Neuronal stem cell (in vitro differentiated cells): Measurements from ENCODE around the gene KRT73.
A peak's percentile ranks its signal among the peaks of the same experiment; 100 is the strongest.

ENCODE experiments used
- DNase-seq: peaks from one replicate; pipeline ENCODE4 v3.0.0-alpha.2; 2013; ENCODE audit warnings: low spot score
- H2AFZ ChIP-seq: one replicate; pipeline ENCODE4 v1.6.1; 2013; ENCODE audit warnings: mild to moderate bottlenecking, low read length, inconsistent platforms
- H2AK5ac ChIP-seq: 2 replicates; pipeline ENCODE4 v1.6.1; 2013; ENCODE audit warnings: low read depth, mild to moderate bottlenecking, inconsistent platforms, low read length, moderate library complexity, mixed read lengths
- H2BK120ac ChIP-seq: 2 replicates; pipeline ENCODE4 v1.6.1; 2013; ENCODE audit warnings: low read depth, mild to moderate bottlenecking, inconsistent platforms, low read length, moderate library complexity, mixed read lengths
- H2BK12ac ChIP-seq: one replicate; pipeline ENCODE4 v1.6.1; 2013; ENCODE audit warnings: low read length, inconsistent platforms
- H2BK15ac ChIP-seq: 2 replicates; pipeline ENCODE4 v1.6.1; 2013; ENCODE audit warnings: mild to moderate bottlenecking, low read length, inconsistent platforms, mixed read lengths
- H2BK5ac ChIP-seq: one replicate; pipeline ENCODE4 v1.6.1; 2013; ENCODE audit warnings: inconsistent platforms, mild to moderate bottlenecking, low read length, moderate library complexity
- H3K14ac ChIP-seq: one replicate; pipeline ENCODE4 v1.6.1; 2013; ENCODE audit warnings: low read length, inconsistent platforms
- H3K18ac ChIP-seq: 2 replicates; pipeline ENCODE4 v1.6.1; 2013; ENCODE audit warnings: low read length, inconsistent platforms
- H3K23ac ChIP-seq: 2 replicates; pipeline ENCODE4 v1.6.1; 2013; ENCODE audit warnings: low read depth, mild to moderate bottlenecking, mixed read lengths, low read length, inconsistent platforms; ENCODE audit not compliant: poor library complexity
- H3K27ac ChIP-seq: replicated peaks from 3 replicates; pipeline ENCODE4 v1.5.1; 2013; ENCODE audit warnings: low read length, inconsistent platforms
- H3K27me3 ChIP-seq, 3 experiments: 2 replicates each; pipeline ENCODE4 v1.6.1; 2013; ENCODE audit warnings: low read length in 3 of 3, mild to moderate bottlenecking in 2 of 3, inconsistent platforms in 1 of 3, low read depth in 1 of 3, mixed read lengths in 1 of 3, moderate library complexity in 1 of 3; ENCODE audit not compliant: control insufficient read depth in 3 of 3, insufficient read depth in 3 of 3
- H3K36me3 ChIP-seq, 2 donors: replicated peaks in 1 of 2; 2 replicates each; pipeline ENCODE4 v1.6.1; 2013; ENCODE audit warnings: low read length in 2 of 2; ENCODE audit not compliant: control insufficient read depth in 2 of 2, insufficient read depth in 2 of 2
- H3K4ac ChIP-seq: 2 replicates; pipeline ENCODE4 v1.6.1; 2013; ENCODE audit warnings: inconsistent platforms, mild to moderate bottlenecking, low read length, moderate library complexity
- H3K4me1 ChIP-seq, 2 donors: 1 replicate in 1 of 2; 2 replicates in 1 of 2; pipeline ENCODE4 v1.6.1; 2013; ENCODE audit warnings: low read length in 2 of 2, low read depth in 1 of 2; ENCODE audit not compliant: control insufficient read depth in 2 of 2, insufficient read depth in 1 of 2
- H3K4me2 ChIP-seq: one replicate; pipeline ENCODE4 v1.6.1; 2013; ENCODE audit warnings: mild to moderate bottlenecking, low read length, inconsistent platforms; ENCODE audit not compliant: insufficient read depth, poor library complexity, severe bottlenecking
- H3K4me3 ChIP-seq, 2 donors: 2 replicates each; pipeline ENCODE4 v1.5.1; 2013; ENCODE audit warnings: low read length in 2 of 2, mild to moderate bottlenecking in 2 of 2, inconsistent platforms in 1 of 2, moderate library complexity in 1 of 2
- H3K79me1 ChIP-seq: one replicate; pipeline ENCODE4 v1.6.1; 2013; ENCODE audit warnings: low read depth, mild to moderate bottlenecking, inconsistent platforms, low read length, moderate library complexity
- H3K9ac ChIP-seq: one replicate; pipeline ENCODE4 v1.6.1; 2013; ENCODE audit warnings: mild to moderate bottlenecking, low read depth, low read length, inconsistent platforms; ENCODE audit not compliant: poor library complexity
- H3K9me3 ChIP-seq, 2 donors: replicated peaks in 1 of 2; 2 replicates each; pipeline versions ENCODE3 to v1.6.1; 2013; ENCODE audit warnings: low read length in 2 of 2, mild to moderate bottlenecking in 2 of 2, inconsistent platforms in 1 of 2, low read depth in 1 of 2, mixed read lengths in 1 of 2, moderate library complexity in 1 of 2; ENCODE audit not compliant: control insufficient read depth in 2 of 2, insufficient read depth in 1 of 2
- H4K8ac ChIP-seq: one replicate; pipeline ENCODE4 v1.6.1; 2013; ENCODE audit warnings: low read depth, mild to moderate bottlenecking, inconsistent platforms, low read length, moderate library complexity
- H4K91ac ChIP-seq: one replicate; pipeline ENCODE4 v1.6.1; 2013; ENCODE audit warnings: low read length, low read depth, mild to moderate bottlenecking, inconsistent platforms; ENCODE audit not compliant: poor library complexity
- whole genome bisulfite sequencing, 2 donors: extraction: QIAGEN DNeasy Blood & Tissue Kit; methylation state at CpG; one replicate each; pipeline ENCODE4 v1.1.7; 2013; ENCODE audit warnings: missing lambda C conversion rate in 2 of 2, mixed read lengths in 1 of 2; ENCODE audit not compliant: insufficient read length in 2 of 2, insufficient replicate concordance in 1 of 2; ENCODE audit errors: extremely low coverage in 2 of 2; 5-methylcytosine and 5-hydroxymethylcytosine counted together

KRT73 gene

DNA sequence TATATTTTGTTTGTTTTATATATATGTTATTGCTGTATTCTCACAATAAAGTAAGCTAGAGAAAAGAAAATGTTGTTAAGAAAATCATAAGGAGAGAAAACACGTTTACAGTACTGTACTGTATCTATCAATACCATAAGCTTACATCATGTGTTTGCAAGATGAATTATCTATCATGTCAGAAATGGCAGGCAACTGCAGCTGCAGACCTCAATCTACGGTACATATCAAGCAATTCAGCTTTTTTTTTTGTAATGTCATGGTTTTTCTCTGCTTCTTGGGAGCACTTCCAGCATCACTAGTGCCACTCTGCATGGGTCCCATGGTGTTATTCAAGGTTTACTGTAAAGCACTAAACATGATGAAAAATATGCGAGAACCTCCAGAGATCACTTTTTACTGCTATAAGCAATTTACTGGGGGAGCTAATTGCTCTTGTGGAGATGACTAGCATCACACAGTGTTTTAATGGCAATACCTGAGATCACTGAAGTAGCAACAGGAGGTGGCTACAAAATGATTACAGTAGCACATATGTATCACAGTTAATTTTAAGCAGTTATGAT is 42.7 kb upstream of the KRT73 start:
- DNase-seq: no peak
- peaks cover 0 to 8% (median 0%) of the 10 kb centered on the region in 3 experiments for H3K27me3 ChIP-seq
- no peak overlapping the region for H3K14ac ChIP-seq
- no peak overlapping the region for H2AFZ ChIP-seq
- no peak overlapping the region for H3K4me2 ChIP-seq
- H3K23ac ChIP-seq: no peak overlapping the region
- H2AK5ac ChIP-seq: no peak overlapping the region
- H3K4me1 ChIP-seq: no peaks in the 10 kb centered on the region
- H2BK120ac ChIP-seq: no peak overlapping the region
- H3K4me3 ChIP-seq: no peak overlapping the region
- H2BK5ac ChIP-seq: no peak overlapping the region
- H3K36me3 ChIP-seq: no peaks in the 10 kb centered on the region
- no peaks in the 10 kb centered on the region for H3K9me3 ChIP-seq
- H3K9ac ChIP-seq: no peak overlapping the region
- no peak overlapping the region for H4K8ac ChIP-seq
- H4K91ac ChIP-seq: no peak overlapping the region
- H3K27ac ChIP-seq: no peak overlapping the region
- no peaks in the 10 kb centered on the region for H3K79me1 ChIP-seq
- no CpG with 5 or more reads among the region's 3 CpGs for WGBS, 2 donors
- no peak overlapping the region for H3K18ac ChIP-seq
- H2BK12ac ChIP-seq: no peak overlapping the region
- H3K4ac ChIP-seq: no peak overlapping the region
- no peak overlapping the region for H2BK15ac ChIP-seq

- Histone ChIP-seq H3K27ac (no peak overlapping the region), H3K9me3 (no peaks in the 10 kb centered on the region), H3K27me3 (peaks cover 0 to 8% (median 0%) of the 10 kb centered on the region in 3 experiments)
Measured at GRCh38 chr12:52659951-52660350, 41.6 kb upstream of the KRT73 start.

GRCh38 chr12:52659395-52659794 is 41.0 kb upstream of the KRT73 start:
- H3K27me3 ChIP-seq: peaks cover 0 to 8% (median 0%) of the 10 kb centered on the region in 3 experiments
- H3K36me3 ChIP-seq: no peaks in the 10 kb centered on the region
- H3K23ac ChIP-seq: no peak overlapping the region
- peaks cover 0 to 2% of the 10 kb centered on the region in 2 donors for H3K4me1 ChIP-seq
- no peak overlapping the region for H3K4me2 ChIP-seq
- DNase-seq: no peak
- H2BK120ac ChIP-seq: no peak overlapping the region
- H2BK5ac ChIP-seq: no peak overlapping the region
- no peaks in the 10 kb centered on the region for H3K79me1 ChIP-seq
- H3K27ac ChIP-seq: no peak overlapping the region
- no peak overlapping the region for H4K91ac ChIP-seq
- no peak overlapping the region for H2BK12ac ChIP-seq
- H3K9ac ChIP-seq: no peak overlapping the region
- peak overlapping the region; percentile 28 for H3K14ac ChIP-seq
- no peak overlapping the region for H3K18ac ChIP-seq
- no peak overlapping the region for H2AK5ac ChIP-seq
- no peaks in the 10 kb centered on the region for H3K9me3 ChIP-seq
- H2BK15ac ChIP-seq: no peak overlapping the region
- no peak overlapping the region for H3K4ac ChIP-seq
- WGBS, 2 donors: no CpG with 5 or more reads among the region's 7 CpGs
- no peak overlapping the region for H2AFZ ChIP-seq
- H3K4me3 ChIP-seq: no peak overlapping the region
- no peak overlapping the region for H4K8ac ChIP-seq

More at GRCh38 chr12:52659951-52660350, 41.6 kb upstream of the KRT73 start:
- Histone ChIP-seq H2BK15ac (no peak overlapping the region), H3K4me1 (peaks cover 0 to 2% of the 10 kb centered on the region in 2 donors), H3K18ac (no peak overlapping the region), H2BK12ac (no peak overlapping the region), H3K4ac (no peak overlapping the region), H2AFZ (no peak overlapping the region), H3K23ac (no peak overlapping the region), H3K4me2 (no peak overlapping the region), H4K91ac (no peak overlapping the region), H3K4me3 (no peak overlapping the region), H3K14ac (peak overlapping the region; percentile 28), H4K8ac (no peak overlapping the region), H2BK5ac (no peak overlapping the region), H3K9ac (no peak overlapping the region), H3K36me3 (no peaks in the 10 kb centered on the region), H2AK5ac (no peak overlapping the region), H3K79me1 (no peaks in the 10 kb centered on the region), H2BK120ac (no peak overlapping the region)
- DNase-seq: no peak
- no CpG with 5 or more reads among the region's 4 CpGs for WGBS, 2 donors

GRCh38 chr12:52658196-52658595 is 39.8 kb upstream of the KRT73 start:
- no peak overlapping the region for H3K4me2 ChIP-seq
- H3K18ac ChIP-seq: no peak overlapping the region
- H3K4ac ChIP-seq: no peak overlapping the region
- no CpG with 5 or more reads among the region's 4 CpGs for WGBS, 2 donors
- no peak overlapping the region for H3K23ac ChIP-seq
- H2AFZ ChIP-seq: no peak overlapping the region
- H3K4me1 ChIP-seq: peaks cover 0 to 2% of the 10 kb centered on the region in 2 donors
- H2BK5ac ChIP-seq: no peak overlapping the region
- H3K9me3 ChIP-seq: no peaks in the 10 kb centered on the region
- H3K4me3 ChIP-seq: no peak overlapping the region
- H2BK12ac ChIP-seq: no peak overlapping the region
- no peak overlapping the region for H3K27ac ChIP-seq
- H3K14ac ChIP-seq: no peak overlapping the region
- no peak overlapping the region for H4K91ac ChIP-seq
- H3K27me3 ChIP-seq: peaks cover 0 to 8% (median 0%) of the 10 kb centered on the region in 3 experiments
- DNase-seq: no peak
- no peak overlapping the region for H2BK120ac ChIP-seq
- H4K8ac ChIP-seq: no peak overlapping the region
- no peak overlapping the region for H2BK15ac ChIP-seq
- no peak overlapping the region for H2AK5ac ChIP-seq
- no peaks in the 10 kb centered on the region for H3K36me3 ChIP-seq
- H3K9ac ChIP-seq: no peak overlapping the region
- H3K79me1 ChIP-seq: no peaks in the 10 kb centered on the region
